Upper lobe of right lung (tissue), 1 donor: ENCODE data around the gene MATK. TPM values are rescaled to one million over a fixed set of nuclear protein-coding genes. Genes with fewer than 3 reads are reported as not detected.
A peak's percentile ranks its signal among the peaks of the same experiment; 100 is the strongest.
"Not testable (repeated sequence)": the region's sequence is repeated elsewhere in the genome, so short reads cannot be mapped to it uniquely, and the experiment has no call there.

Experiments
- ATAC-seq: fragments of 200-7000 bp; cut with Tn5 transposase; one replicate; pipeline ENCODE4 v1.9.1; 2020; ENCODE audit warnings: mild to moderate bottlenecking, moderate library complexity
- DNase-seq: peaks from one replicate; pipeline ENCODE4 v3.0.0-alpha.2; 2020
- H3K27ac ChIP-seq: fragments of 200-600 bp; one replicate; pipeline ENCODE4 v1.8.0; 2022
- H3K27me3 ChIP-seq: fragments of 200-600 bp; one replicate; pipeline ENCODE4 v1.8.0; 2022; ENCODE audit warnings: mild to moderate bottlenecking
- H3K36me3 ChIP-seq: fragments of 200-600 bp; one replicate; pipeline ENCODE4 v1.8.0; 2022
- H3K4me1 ChIP-seq: fragments of 200-600 bp; one replicate; pipeline ENCODE4 v1.8.0; 2022
- H3K4me3 ChIP-seq: fragments of 200-600 bp; one replicate; pipeline ENCODE4 v1.8.0; 2022; ENCODE audit warnings: mild to moderate bottlenecking
- H3K9me3 ChIP-seq: fragments of 200-600 bp; one replicate; pipeline ENCODE4 v1.8.0; 2022
- intact Hi-C: fragments of 100-400 bp; cut with DNase I; formaldehyde crosslinking; loops from one replicate; pipeline ENCODE4 v1.11.0; 2022
- total RNA-seq: library from RNA; stranded (reverse); fragmentation: NEBNext Ultra II Directional; extraction: Animal tissue kit (Norgen Biotek cat#: 25700); gene quantifications from one replicate; pipeline ENCODE4 v1.2.1, GENCODE V29; 2021
- TF ChIP-seq, protein P1 (sequence below): fragments of 200-600 bp; IDR thresholded peaks from one replicate; pipeline ENCODE4 v1.8.0; 2022; ENCODE audit warnings: antibody characterized with exemption
- donor health status: DM: no; HTN: yes; CAD: no; lungs with severe emphysema.

MATK gene
- total RNA-seq, 1 donor from 2014 or later = 22.6 TPM

DNA sequence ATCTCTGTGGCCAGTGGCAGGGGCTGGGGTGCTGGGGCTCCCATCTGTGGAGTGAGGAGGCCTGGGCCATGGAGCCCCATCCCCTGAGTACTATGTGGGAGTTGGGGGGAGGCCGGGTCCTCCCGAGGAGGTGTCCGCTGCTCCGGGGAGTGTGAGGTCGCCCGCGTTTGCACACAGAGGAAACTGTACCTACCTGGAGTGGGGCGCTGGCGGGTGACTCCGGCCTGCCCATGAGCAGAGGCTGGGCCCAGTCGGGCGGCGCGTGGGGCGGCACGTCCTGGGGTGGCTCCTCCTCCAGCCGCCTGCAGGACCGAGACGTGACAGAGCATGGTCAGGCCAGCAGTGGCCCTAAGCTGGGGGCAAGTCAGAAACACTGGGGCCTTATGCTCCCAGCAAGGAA is 33.8 kb upstream of the MATK start:
- Histone ChIP-seq H3K27ac (no peak overlapping the region), H3K9me3 (no peaks in the 10 kb centered on the region), H3K36me3 (no peaks in the 10 kb centered on the region), H3K4me3 (no peak overlapping the region), H3K27me3 (no peaks in the 10 kb centered on the region), H3K4me1 (no peaks in the 10 kb centered on the region)
- ATAC-seq (no peak), DNase-seq (no peak)
- TF ChIP-seq, protein P1, sequence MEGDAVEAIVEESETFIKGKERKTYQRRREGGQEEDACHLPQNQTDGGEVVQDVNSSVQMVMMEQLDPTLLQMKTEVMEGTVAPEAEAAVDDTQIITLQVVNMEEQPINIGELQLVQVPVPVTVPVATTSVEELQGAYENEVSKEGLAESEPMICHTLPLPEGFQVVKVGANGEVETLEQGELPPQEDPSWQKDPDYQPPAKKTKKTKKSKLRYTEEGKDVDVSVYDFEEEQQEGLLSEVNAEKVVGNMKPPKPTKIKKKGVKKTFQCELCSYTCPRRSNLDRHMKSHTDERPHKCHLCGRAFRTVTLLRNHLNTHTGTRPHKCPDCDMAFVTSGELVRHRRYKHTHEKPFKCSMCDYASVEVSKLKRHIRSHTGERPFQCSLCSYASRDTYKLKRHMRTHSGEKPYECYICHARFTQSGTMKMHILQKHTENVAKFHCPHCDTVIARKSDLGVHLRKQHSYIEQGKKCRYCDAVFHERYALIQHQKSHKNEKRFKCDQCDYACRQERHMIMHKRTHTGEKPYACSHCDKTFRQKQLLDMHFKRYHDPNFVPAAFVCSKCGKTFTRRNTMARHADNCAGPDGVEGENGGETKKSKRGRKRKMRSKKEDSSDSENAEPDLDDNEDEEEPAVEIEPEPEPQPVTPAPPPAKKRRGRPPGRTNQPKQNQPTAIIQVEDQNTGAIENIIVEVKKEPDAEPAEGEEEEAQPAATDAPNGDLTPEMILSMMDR = no peak
- intact Hi-C loops = no loop called here

DNA sequence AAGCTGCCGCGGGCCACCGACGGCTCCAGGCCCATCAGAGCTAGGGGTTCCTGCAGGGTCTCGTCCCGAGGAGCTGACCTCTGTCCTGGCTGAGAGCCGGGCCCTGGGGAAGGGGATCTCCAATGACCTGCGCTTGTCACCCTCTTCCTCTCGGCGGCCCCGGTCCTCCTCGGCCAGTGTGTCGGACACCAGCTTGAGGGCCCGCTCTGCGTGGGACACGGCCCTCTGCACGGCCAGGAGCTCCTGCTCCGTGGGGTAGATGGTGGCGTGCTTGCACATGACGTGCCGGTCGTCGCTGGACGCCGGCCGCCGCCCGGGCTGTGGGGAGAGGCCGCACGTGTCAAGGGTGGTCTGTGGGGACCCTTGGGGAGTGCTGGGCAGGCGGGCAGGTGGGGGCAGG is 32.7 kb upstream of the MATK start:
- H3K4me3 ChIP-seq = no peak overlapping the region
- TF ChIP-seq, protein P1 = no peak
- DNase-seq = no peak

DNA sequence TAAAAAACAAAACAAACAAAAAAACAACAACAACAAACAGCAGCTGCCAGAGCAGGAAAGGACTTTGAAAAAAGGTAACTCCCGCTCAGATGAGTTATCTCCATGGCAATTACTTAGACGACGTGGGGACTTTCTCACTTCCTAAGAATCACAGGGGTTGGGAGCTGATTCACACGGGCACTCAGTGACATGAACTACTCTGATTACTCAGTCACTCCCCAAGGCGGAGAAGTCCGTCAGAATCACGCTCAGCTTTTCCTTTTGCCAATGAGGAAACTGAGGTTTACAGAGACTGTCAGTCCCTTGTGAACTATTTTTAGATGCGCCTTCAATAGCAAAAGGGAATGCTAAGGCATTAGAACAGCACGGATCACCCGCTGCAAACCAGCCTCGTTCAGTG is 32.3 kb upstream of the MATK start:
- Histone ChIP-seq H3K36me3 (no peaks in the 10 kb centered on the region), H3K4me3 (no peak overlapping the region), H3K27ac (peak overlapping the region; percentile 55), H3K9me3 (no peaks in the 10 kb centered on the region), H3K4me1 (peaks cover 3% of the 10 kb centered on the region), H3K27me3 (no peaks in the 10 kb centered on the region)
- intact Hi-C loops = no loop called here
- ATAC-seq (peak; percentile 47), DNase-seq (no peak)
- TF ChIP-seq, protein P1 = no peak

More for the DNA sequence above, 32.7 kb upstream of the MATK start:
- peak overlapping the region; percentile 55 for H3K27ac ChIP-seq
- ATAC-seq = no peak
- no peaks in the 10 kb centered on the region for H3K36me3 ChIP-seq
- intact Hi-C loops = no loop called here
- H3K9me3 ChIP-seq = no peaks in the 10 kb centered on the region
- H3K27me3 ChIP-seq = no peaks in the 10 kb centered on the region
- no peaks in the 10 kb centered on the region for H3K4me1 ChIP-seq

DNA sequence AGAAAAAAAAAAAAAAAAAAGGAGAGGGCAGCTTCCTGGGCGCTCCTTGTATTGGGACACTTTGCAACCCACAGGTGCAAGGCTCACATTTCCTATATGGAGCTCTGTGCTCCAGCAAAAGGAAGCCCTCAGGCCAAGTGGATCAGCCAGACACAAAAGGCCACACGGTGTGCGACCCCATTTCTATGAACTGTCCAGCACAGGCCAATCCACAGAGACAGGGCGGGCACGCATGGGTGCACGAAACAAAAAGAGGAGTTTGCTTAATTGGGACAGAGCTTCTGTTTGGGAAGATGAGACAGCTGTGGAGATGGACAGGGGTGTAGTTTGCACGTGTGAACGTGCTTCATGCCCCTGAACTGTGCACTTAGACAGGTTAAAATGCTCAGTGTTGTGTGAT is 31.6 kb upstream of the MATK start:
- DNase-seq = no peak
- TF ChIP-seq, protein P1 = no peak
- intact Hi-C loops = no loop called here
- H3K9me3 ChIP-seq = no peaks in the 10 kb centered on the region
- no peak for ATAC-seq
- H3K36me3 ChIP-seq = no peaks in the 10 kb centered on the region
- H3K4me1 ChIP-seq = peaks cover 10% of the 10 kb centered on the region
- no peak overlapping the region for H3K27ac ChIP-seq
- H3K27me3 ChIP-seq = no peaks in the 10 kb centered on the region
- H3K4me3 ChIP-seq = no peak overlapping the region

DNA sequence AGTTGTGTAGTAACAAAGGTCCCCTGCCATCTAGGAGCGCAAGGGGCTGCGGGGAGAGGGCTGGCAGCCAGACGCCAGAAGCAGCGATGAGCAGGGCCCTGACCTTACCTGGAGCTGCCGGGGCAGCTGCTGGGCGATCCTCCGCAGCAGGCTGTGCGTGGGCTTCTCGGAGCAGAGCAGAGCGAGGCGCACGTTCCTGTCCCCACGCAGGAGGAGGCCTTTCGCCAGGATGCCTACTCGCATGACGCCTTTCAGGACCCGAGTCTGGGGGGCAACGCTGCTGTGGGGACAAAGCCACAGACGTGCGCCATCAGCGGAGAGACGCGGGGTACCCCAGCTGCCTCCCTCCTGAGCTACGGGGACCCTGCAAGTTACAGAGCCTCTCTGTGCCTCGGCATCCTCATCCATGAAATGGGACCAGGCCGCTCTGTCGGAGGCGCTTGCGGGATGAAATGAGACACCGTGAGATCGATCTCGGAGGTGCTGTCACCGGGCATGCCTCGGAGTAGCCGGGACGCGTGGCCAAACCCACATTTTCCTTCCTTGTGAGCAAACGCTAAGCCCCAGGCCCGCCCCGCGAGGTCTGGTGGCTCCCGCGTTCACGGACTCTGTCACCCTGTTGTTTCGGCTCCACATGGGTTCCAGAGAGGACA is 30.5 kb upstream of the MATK start:
- Histone ChIP-seq H3K36me3 (no peaks in the 10 kb centered on the region), H3K27me3 (no peaks in the 10 kb centered on the region), H3K9me3 (no peaks in the 10 kb centered on the region), H3K27ac (no peak overlapping the region), H3K4me1 (peaks cover 16% of the 10 kb centered on the region), H3K4me3 (no peak overlapping the region)
- no peak for DNase-seq
- TF ChIP-seq, protein P1 = no peak
- no peak for ATAC-seq
- intact Hi-C loops = no loop called here

DNA sequence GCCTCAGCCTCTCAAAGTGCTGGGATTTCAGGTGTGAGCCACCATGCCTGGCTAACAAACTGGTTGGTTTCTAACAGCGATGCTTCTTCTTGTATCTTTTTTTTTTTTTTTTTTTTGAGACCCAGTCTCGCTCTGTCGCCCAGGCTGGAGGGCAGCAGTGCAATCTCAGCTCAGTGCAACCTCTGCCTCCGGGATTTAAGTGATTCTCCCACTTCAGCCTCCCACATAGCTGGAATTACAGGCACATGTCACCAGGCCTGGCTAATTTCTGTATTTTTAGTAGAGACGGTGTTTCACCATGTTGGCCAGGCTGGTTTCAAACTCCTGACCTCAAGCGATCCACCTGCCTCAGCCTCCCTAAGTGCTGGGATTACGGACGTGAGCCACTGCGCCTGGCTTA is 30.0 kb upstream of the MATK start:
- H3K4me3 ChIP-seq, H3K36me3 ChIP-seq, DNase-seq, H3K9me3 ChIP-seq, ATAC-seq, H3K27ac ChIP-seq, intact Hi-C loops, H3K27me3 ChIP-seq: not testable (repeated sequence)
- peaks cover 17% of the 10 kb centered on the region for H3K4me1 ChIP-seq
